K562 (cell line): ENCODE data around the gene CDC14A. TPM values are rescaled to one million over a fixed set of nuclear protein-coding genes. Genes with fewer than 3 reads are reported as not detected.
A peak's percentile ranks its signal among the peaks of the same experiment; 100 is the strongest.

Experiments
- AFF4 ChIP-seq: sonication (generic); formaldehyde crosslinking; IDR thresholded peaks from 2 replicates; pipeline ENCODE4 v1.8.0; 2023; ENCODE audit warnings: mild to moderate bottlenecking, missing genetic modification reagents
- CREB3 ChIP-seq: fragments of 450-650 bp; conservative IDR thresholded peaks from 2 replicates; pipeline ENCODE4 v1.6.1; 2016; ENCODE audit warnings: missing genetic modification characterization, low read depth, mild to moderate bottlenecking, missing compliant biosample characterization, moderate library complexity
- E2F8 ChIP-seq: fragments of 450-650 bp; IDR thresholded peaks from 2 replicates; pipeline ENCODE4 v1.7.1; 2018; ENCODE audit warnings: mild to moderate bottlenecking, low read depth; ENCODE audit not compliant: partially characterized antibody
- ETS1 ChIP-seq: conservative IDR thresholded peaks from 2 replicates; pipeline ENCODE4 v1.6.1; 2011; ENCODE audit warnings: low read depth, mild to moderate bottlenecking, low read length; ENCODE audit not compliant: control insufficient read depth
- ETV1 ChIP-seq: fragments of 450-650 bp; conservative IDR thresholded peaks from 2 replicates; pipeline ENCODE4 v1.6.1; 2016; ENCODE audit warnings: missing genetic modification characterization, control low read depth, low read depth, missing compliant biosample characterization
- HDAC1 ChIP-seq, 2 experiments: fragments of 450-650 bp; IDR thresholded peaks; 2 replicates each; pipeline ENCODE4 v1.6.1; 2016 to 2017; ENCODE audit warnings: inconsistent platforms in 1 of 2, mild to moderate bottlenecking in 1 of 2, moderate library complexity in 1 of 2
- HNRNPL ChIP-seq: fragments of 200-400 bp; formaldehyde crosslinking; IDR thresholded peaks from 2 replicates; pipeline ENCODE4 v1.6.1; 2017; ENCODE audit warnings: low read depth, mild to moderate bottlenecking, low read length
- LARP7 ChIP-seq: fragments of 450-650 bp; IDR thresholded peaks from 2 replicates; pipeline ENCODE4 v1.6.1; 2016
- NCOA2 ChIP-seq, 2 experiments: fragments of 450-650 bp; IDR thresholded peaks; 2 replicates each; pipeline ENCODE4 v1.6.1; 2018; ENCODE audit warnings: mild to moderate bottlenecking in 2 of 2, moderate library complexity in 1 of 2; ENCODE audit not compliant: partially characterized antibody in 2 of 2
- NCOR1 ChIP-seq: fragments of 450-650 bp; IDR thresholded peaks from 2 replicates; pipeline ENCODE4 v1.6.1; 2016; ENCODE audit warnings: mild to moderate bottlenecking, moderate library complexity
- SMARCB1 ChIP-seq: IDR thresholded peaks from 2 replicates; pipeline ENCODE4 v1.6.1; 2011; ENCODE audit warnings: improper control_type of control experiment, low read depth; ENCODE audit not compliant: insufficient read length
- SRSF9 ChIP-seq: fragments of 200-400 bp; formaldehyde crosslinking; IDR thresholded peaks from 2 replicates; pipeline ENCODE4 v1.6.1; 2017; ENCODE audit warnings: low read depth, low read length, borderline replicate concordance
- TFE3 ChIP-seq: fragments of 450-650 bp; formaldehyde crosslinking; IDR thresholded peaks from 2 replicates; pipeline ENCODE4 v1.4.0; 2020; ENCODE audit warnings: mild to moderate bottlenecking, mixed read lengths
- THRAP3 ChIP-seq: fragments of 450-650 bp; IDR thresholded peaks from 2 replicates; pipeline ENCODE4 v1.6.1; 2016; ENCODE audit warnings: mild to moderate bottlenecking, inconsistent platforms, borderline replicate concordance
- XRCC4 ChIP-seq: IDR thresholded peaks from one replicate; pipeline ENCODE4 v1.6.1; 2011; ENCODE audit not compliant: insufficient read depth, insufficient read length; ENCODE audit errors: extremely low read depth
- ZNF507 ChIP-seq: conservative IDR thresholded peaks from 2 replicates; pipeline ENCODE4 v1.6.1; 2017; ENCODE audit warnings: missing genetic modification characterization, missing compliant biosample characterization
- ZNF785 ChIP-seq: fragments of 250-450 bp; sonication (Bioruptor Pico); IDR thresholded peaks from 2 replicates; pipeline ENCODE4 v1.4.0; 2020; ENCODE audit warnings: mild to moderate bottlenecking
- polyA plus RNA-seq, 8 experiments: library from polyadenylated mRNA; depleted of rRNA in 4 of 8; stranded (reverse) in 5 of 8; unstranded in 3 of 8; fragments of >200 nt; fragmentation: Nextera tagmentation in 2 of 8; fragmentation: Illumina TruSeq in 1 of 8; extraction: Ambion mirVana in 2 of 8; extraction: Trizol in 1 of 8; gene quantifications; 2 replicates each; pipeline versions ENCODE4 v1.2.1 to v1.2.3, GENCODE V29; 2011 to 2014; ENCODE audit warnings: inconsistent platforms in 1 of 8, missing spikeins in 1 of 8
- total RNA-seq, 7 experiments: library from RNA; depleted of rRNA in 6 of 7; stranded (reverse); fragments of >200 nt in 6 of 7; fragmentation: Illumina TruSeq in 2 of 7; extraction: Trizol in 2 of 7; gene quantifications; 2 replicates each; pipeline versions ENCODE4 v1.2.1 to v1.2.3, GENCODE V29; 2011 to 2021; ENCODE audit warnings: low replicate concordance in 1 of 7

The CDC14A gene
- total and polyA plus RNA-seq, 9 of the 15 experiments (the other 6 are each of a cell fraction or from before 2014, with no cell fraction given): 17.0 to 74.3 (median 33.4) TPM

GRCh38 chr1:100360790-100361510 lies 8.6 kb downstream of the CDC14A start (continued):
- TF ChIP-seq E2F8 (peak; percentile 18), NCOA2 (IDR thresholded peaks at IDR 0.05; ENCODE audit: partially characterized antibody in 2 of 2) (peak in 1 of 2 experiments; percentile 7), LARP7 (peak; percentile 36; the same call in 1 of the 2 replicates), HNRNPL (no peak), SRSF9 (no peak), TFE3 (CRISPR knock-in tag) (no peak), HDAC1 (IDR thresholded peaks at IDR 0.05) (peak in 1 of 2 experiments; percentile 53; a peak in 1 of 4 replicates), ETS1 (no peak), CREB3 (tag) (no peak), SMARCB1 (no peak), XRCC4 (no peak), NCOR1 (no peak), ZNF785 (CRISPR knock-in tag) (no peak), ZNF507 (tag) (no peak), THRAP3 (no peak), AFF4 (CRISPR knock-in tag) (no peak), ETV1 (tag) (no peak)
